HG02852 (cell line): ENCODE measurements around the gene PRKAG2.

ENCODE experiments used
- ATAC-seq: cut with Tn5 transposase; IDR thresholded peaks from one replicate; pipeline ENCODE4 v1.9.1; 2021; ENCODE audit warnings: mild to moderate bottlenecking, moderate library complexity; ENCODE audit not compliant: unreplicated experiment

Gene PRKAG2

GRCh38 chr7:151821226-151821625 lies 55.7 kb downstream of the PRKAG2 start:
- ATAC-seq = no peak

GRCh38 chr7:151820491-151821105 lies 56.3 kb downstream of the PRKAG2 start:
- ATAC-seq = no peak

GRCh38 chr7:151819866-151820265 lies 57.0 kb downstream of the PRKAG2 start:
- ATAC-seq = no peak

- no peak for ATAC-seq
Measured at GRCh38 chr7:151818674-151819519, 58.0 kb downstream of the PRKAG2 start.

- no peak for ATAC-seq
Measured at GRCh38 chr7:151817981-151818673, 58.8 kb downstream of the PRKAG2 start.

DNA sequence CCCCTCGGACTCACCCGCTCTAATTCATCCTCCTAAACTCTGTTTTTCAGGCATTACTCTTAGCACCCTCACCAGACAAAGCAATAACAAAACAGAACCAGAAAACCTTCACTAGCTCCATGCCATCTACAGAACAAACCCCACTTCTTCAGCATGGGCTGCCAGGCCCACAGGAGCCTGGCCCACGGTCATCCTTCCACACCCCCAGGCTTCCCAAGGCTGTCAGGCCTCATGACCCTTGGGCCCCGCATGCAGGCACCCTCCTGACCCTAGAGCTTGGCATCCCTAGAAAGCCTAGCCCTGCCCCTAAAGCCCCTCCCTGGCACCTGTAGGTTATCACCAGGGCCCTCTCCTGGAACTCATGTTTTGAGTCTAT lies 59.6 kb downstream of the PRKAG2 start:
- no peak for ATAC-seq

GRCh38 chr7:151816562-151817314 lies 60.2 kb downstream of the PRKAG2 start:
- no peak for ATAC-seq

- ATAC-seq = no peak
Measured at GRCh38 chr7:151815419-151815818, 61.5 kb downstream of the PRKAG2 start.

DNA sequence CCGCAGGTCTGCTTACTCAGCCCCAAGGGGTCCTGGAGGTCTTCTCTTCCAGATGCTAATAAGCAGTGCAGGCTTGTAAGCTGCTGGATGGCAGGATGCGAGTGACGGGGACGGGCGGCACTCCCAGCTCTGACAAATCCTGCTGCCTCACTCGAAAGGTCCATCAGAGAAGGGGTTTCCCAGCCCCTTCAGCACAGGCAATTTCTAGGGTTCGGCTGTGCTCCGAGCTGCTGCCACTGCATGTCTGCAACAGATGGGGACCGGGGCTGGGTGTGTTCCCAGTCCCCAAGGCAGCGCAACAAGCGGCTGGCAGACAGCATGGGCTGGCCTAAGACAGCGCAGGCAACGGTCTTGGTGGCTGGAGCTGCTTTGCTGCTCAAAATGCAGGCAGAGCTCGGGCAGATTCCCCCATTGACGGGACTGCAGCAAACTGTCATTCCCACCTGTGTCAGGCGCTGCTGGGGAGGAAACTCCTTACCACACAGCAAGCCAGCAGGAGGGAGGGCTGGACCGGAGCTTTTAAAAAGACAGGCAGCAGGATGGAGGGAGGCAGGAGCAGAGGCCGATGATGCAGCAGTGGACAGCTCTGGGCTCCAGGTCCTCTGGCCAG lies 62.4 kb downstream of the PRKAG2 start:
- no peak for ATAC-seq

- ATAC-seq = no peak
Measured at GRCh38 chr7:151813997-151814396, 62.9 kb downstream of the PRKAG2 start.

GRCh38 chr7:151813445-151813844 lies 63.5 kb downstream of the PRKAG2 start:
- no peak for ATAC-seq

GRCh38 chr7:151812967-151813366 lies 63.9 kb downstream of the PRKAG2 start:
- no peak for ATAC-seq

- ATAC-seq = no peak
Measured at GRCh38 chr7:151810441-151811232, 66.3 kb downstream of the PRKAG2 start.

DNA sequence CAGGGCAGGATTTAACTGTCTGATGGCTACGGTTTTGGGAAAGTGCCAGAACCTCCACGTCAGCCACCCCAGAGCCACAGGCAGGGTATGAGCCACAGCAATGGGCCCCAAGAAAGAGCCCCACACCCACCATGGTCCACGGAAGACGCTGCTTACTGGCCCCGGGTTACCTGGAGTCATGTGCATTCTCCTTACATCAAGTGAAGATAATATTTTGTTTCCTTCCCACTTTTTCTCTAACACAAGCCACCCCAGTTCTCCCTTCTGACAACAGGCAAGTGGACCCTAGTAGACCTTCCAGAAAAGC lies 67.1 kb downstream of the PRKAG2 start:
- ATAC-seq = no peak

DNA sequence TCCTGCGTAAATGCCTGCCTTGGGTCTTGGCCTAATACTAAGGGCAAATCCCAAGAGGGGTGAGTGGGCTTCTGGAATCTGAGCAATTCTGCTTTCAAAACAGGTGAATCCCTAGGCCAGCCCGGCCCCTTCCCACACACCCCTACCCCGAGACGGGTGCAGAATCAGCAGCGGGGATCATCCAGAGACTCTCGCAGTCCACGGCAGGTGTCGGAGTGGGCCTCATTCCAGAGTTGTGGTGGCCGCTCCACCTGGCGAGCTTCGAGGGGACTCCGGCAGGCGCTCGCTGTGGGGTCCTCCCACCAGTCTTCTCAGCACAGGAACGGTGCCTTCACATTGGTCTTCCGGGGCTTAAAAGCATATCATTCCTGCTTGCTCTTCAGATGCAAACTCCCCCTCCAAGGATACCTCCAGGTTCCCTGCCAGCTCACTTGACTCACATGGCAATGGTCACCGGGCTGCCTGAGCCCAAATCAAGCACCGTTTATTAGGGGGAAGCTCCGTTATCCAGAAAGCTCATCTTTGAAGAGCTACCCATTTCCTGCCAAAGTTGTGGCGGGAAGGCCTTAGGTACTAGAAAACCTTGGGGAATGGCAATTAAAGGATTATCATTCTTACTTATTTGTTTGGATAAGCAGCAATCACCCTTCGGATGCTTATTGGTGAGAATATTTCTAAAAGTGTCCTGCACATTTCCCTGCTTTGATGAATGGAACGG lies 67.6 kb downstream of the PRKAG2 start:
- ATAC-seq = no peak

DNA sequence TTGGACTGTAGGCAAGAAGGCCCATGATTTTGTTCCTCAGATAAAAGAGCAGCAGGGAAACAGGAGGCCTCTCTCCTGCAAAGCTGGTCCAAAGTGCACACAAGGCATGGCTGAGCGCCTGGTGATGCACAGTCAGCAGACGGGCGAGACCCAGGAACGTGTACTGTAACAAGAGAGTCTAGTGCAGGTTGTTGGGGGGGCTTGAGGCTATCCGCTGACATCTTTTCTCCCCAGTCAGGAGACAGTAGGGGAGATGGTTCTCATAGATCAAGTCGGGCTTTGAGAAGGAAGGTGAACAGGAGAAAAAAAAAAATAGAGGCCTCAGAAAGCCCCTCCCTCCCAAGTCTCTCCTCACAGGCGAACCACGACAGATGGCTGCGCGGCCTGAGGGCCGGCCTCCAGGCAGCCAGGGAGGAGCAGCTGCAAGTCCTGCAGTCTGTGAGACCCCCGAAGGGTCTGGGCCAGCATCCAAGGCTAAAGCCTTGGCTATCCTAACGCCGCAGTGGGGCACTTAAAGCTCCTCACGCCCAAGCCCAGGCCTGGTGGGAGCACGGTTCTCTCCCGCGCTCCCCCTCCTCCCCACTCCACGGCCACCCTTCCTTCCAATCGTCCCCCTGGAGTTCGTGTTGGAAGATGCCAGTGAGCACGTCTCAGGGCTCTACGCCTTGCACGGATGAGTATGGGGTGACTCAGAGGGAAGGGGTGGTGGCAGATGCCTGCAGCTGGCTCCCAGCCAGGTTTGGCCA lies 68.3 kb downstream of the PRKAG2 start:
- ATAC-seq = no peak

DNA sequence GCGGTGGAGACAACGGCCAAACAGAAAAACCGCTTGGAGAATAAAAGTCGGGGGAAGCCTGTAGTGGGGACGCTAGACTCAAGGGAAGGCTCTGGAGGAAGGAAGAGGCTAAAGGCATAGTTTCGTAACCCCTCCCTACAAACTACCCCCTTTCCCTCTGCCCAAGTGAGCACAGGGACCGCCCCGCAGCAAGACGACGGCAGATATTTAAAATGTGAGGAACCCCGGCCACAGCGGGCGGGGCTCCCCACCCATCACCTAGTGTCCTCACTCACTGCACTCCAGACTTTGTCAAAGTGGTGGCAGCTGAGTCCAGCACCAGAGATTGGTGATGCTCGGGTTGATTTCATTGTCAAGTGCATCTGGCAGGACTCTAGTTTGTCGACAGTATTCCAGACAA lies 69.1 kb downstream of the PRKAG2 start:
- no peak for ATAC-seq

GRCh38 chr7:151806952-151807775 lies 69.8 kb downstream of the PRKAG2 start:
- ATAC-seq = no peak
